DND-41 (cell line): Measurements from ENCODE around the gene GNB2.

Source experiments
- ATAC-seq: fragments of 200-7000 bp; cut with Tn5 transposase; 3 replicates; pipeline ENCODE4 v1.9.1; 2021; ENCODE audit warnings: low read depth; ENCODE audit not compliant: insufficient read depth
- DNase-seq: peaks from one replicate; pipeline ENCODE4 v3.0.0-alpha.2; 2020
- H2AFZ ChIP-seq: 2 replicates; pipeline ENCODE4 v1.6.0; 2012; ENCODE audit warnings: low read depth, low read length
- H3K27ac ChIP-seq: 2 replicates; pipeline ENCODE4 v1.5.1; 2012; ENCODE audit warnings: low read length, inconsistent platforms
- H3K27me3 ChIP-seq: fragments of 200-600 bp; sonication (generic); 2 replicates; pipeline ENCODE4 v1.6.0; 2012; ENCODE audit warnings: low read length, mild to moderate bottlenecking, inconsistent platforms; ENCODE audit not compliant: insufficient read depth, poor library complexity
- H3K36me3 ChIP-seq: 2 replicates; pipeline ENCODE4 v1.5.1; 2012; ENCODE audit warnings: low read length, inconsistent platforms; ENCODE audit not compliant: insufficient read depth
- H3K4me1 ChIP-seq: 2 replicates; pipeline ENCODE4 v1.5.1; 2012; ENCODE audit warnings: mild to moderate bottlenecking, low read length; ENCODE audit not compliant: insufficient read depth
- H3K4me2 ChIP-seq: 2 replicates; pipeline ENCODE4 v1.6.0; 2012; ENCODE audit warnings: mild to moderate bottlenecking, moderate library complexity, low read length, inconsistent platforms; ENCODE audit not compliant: insufficient read depth
- H3K4me3 ChIP-seq, 2 experiments: fragments of 200-600 bp in 1 of 2; shearing (Covaris generic) in 1 of 2; 2 replicates each; pipeline ENCODE4 v1.5.1; 2012 to 2016; ENCODE audit warnings: inconsistent platforms in 2 of 2, low read length in 2 of 2, mild to moderate bottlenecking in 2 of 2, low read depth in 1 of 2, moderate library complexity in 1 of 2
- H3K79me2 ChIP-seq: 2 replicates; pipeline ENCODE4 v1.6.0; 2012; ENCODE audit warnings: low read length, inconsistent platforms; ENCODE audit not compliant: insufficient read depth
- H3K9ac ChIP-seq: 2 replicates; pipeline ENCODE4 v1.6.0; 2012; ENCODE audit warnings: low read depth, mild to moderate bottlenecking, inconsistent platforms, low read length, moderate library complexity
- H3K9me3 ChIP-seq: 2 replicates; pipeline ENCODE4 v1.5.1; 2012; ENCODE audit warnings: low read length, moderate library complexity, mild to moderate bottlenecking, inconsistent platforms; ENCODE audit not compliant: insufficient read depth, severe bottlenecking
- H4K20me1 ChIP-seq: 2 replicates; pipeline ENCODE4 v1.6.0; 2012; ENCODE audit warnings: low read length; ENCODE audit not compliant: insufficient read depth
- CTCF ChIP-seq: IDR thresholded peaks from 2 replicates; pipeline ENCODE4 v1.5.1; 2012; ENCODE audit warnings: borderline replicate concordance, low read length, moderate library complexity, mild to moderate bottlenecking; ENCODE audit not compliant: poor library complexity, severe bottlenecking; ENCODE audit errors: extremely low read depth
- EZH2 ChIP-seq: IDR thresholded peaks from 3 replicates; pipeline ENCODE4 v1.6.1; 2012; ENCODE audit warnings: borderline replicate concordance, low read depth, mild to moderate bottlenecking, moderate library complexity, low read length, inconsistent platforms; ENCODE audit not compliant: severe bottlenecking

GNB2 gene

GRCh38 chr7:100706672-100707311 is 33.3 kb downstream of the GNB2 start:
- H4K20me1 ChIP-seq, result peaks cover 10% of the 10 kb centered on the region
- H2AFZ ChIP-seq, result peak overlapping the region; percentile 90

GRCh38 chr7:100708395-100708794 is 34.9 kb downstream of the GNB2 start:
- H3K27me3 ChIP-seq, result no peaks in the 10 kb centered on the region
- DNase-seq (no peak), ATAC-seq (no peak)
- H3K27ac ChIP-seq, result no peak overlapping the region
- no peak overlapping the region for H2AFZ ChIP-seq
- peaks cover 10% of the 10 kb centered on the region for H4K20me1 ChIP-seq
- H3K9ac ChIP-seq, result no peak overlapping the region
- no peak for TF ChIP-seq CTCF
- peaks cover 29% of the 10 kb centered on the region for H3K4me1 ChIP-seq
- peaks cover 21% of the 10 kb centered on the region for H3K79me2 ChIP-seq
- H3K36me3 ChIP-seq, result peaks cover 18% of the 10 kb centered on the region
- no peak overlapping the region for H3K4me3 ChIP-seq
- no peak overlapping the region for H3K4me2 ChIP-seq
- H3K9me3 ChIP-seq, result no peaks in the 10 kb centered on the region

More at GRCh38 chr7:100706672-100707311, 33.3 kb downstream of the GNB2 start:
- ATAC-seq (no peak), DNase-seq (no peak)
- peaks cover 18% of the 10 kb centered on the region for H3K36me3 ChIP-seq
- H3K9ac ChIP-seq, result peak overlapping the region; percentile 84
- TF ChIP-seq EZH2 (no peak), CTCF (no peak)
- H3K27me3 ChIP-seq, result no peaks in the 10 kb centered on the region
- peaks cover 21% of the 10 kb centered on the region for H3K79me2 ChIP-seq
- H3K4me1 ChIP-seq, result peaks cover 29% of the 10 kb centered on the region
- H3K4me2 ChIP-seq, result peak overlapping the region; percentile 83
- no peaks in the 10 kb centered on the region for H3K9me3 ChIP-seq
- H3K27ac ChIP-seq, result peak overlapping the region; percentile 85
- H3K4me3 ChIP-seq, result peak overlapping the region; percentile 35 to 66

GRCh38 chr7:100710452-100710851 is 36.9 kb downstream of the GNB2 start:
- TF ChIP-seq EZH2 (no peak), CTCF (no peak)
- no peak overlapping the region for H3K4me2 ChIP-seq
- no peak for ATAC-seq

More at GRCh38 chr7:100710452-100710851, 36.9 kb downstream of the GNB2 start:
- no peak overlapping the region for H2AFZ ChIP-seq
- H3K27ac ChIP-seq, result no peak overlapping the region
- peaks cover 21% of the 10 kb centered on the region for H3K79me2 ChIP-seq
- H3K27me3 ChIP-seq, result no peaks in the 10 kb centered on the region
- no peaks in the 10 kb centered on the region for H3K9me3 ChIP-seq
- H3K36me3 ChIP-seq, result peaks cover 18% of the 10 kb centered on the region
- no peak overlapping the region for H3K4me3 ChIP-seq
- no peak for DNase-seq
- peaks cover 10% of the 10 kb centered on the region for H4K20me1 ChIP-seq
- H3K9ac ChIP-seq, result no peak overlapping the region
- H3K4me1 ChIP-seq, result peaks cover 20% of the 10 kb centered on the region
